ENCODE data around the gene DENND11. TPM values are rescaled to one million over a fixed set of nuclear protein-coding genes. Genes with fewer than 3 reads are reported as not detected.

Gene DENND11
- total and polyA plus RNA-seq, 10 of the 15 experiments (the other 5 are each of a cell fraction or from before 2014, with no cell fraction given), result 2.7 to 47.0 (median 26.6) TPM

GRCh38 chr7:141699860-141700259 lies 2.1 kb downstream of the DENND11 start:
- intact Hi-C loops (cut with micrococcal nuclease; ENCODE audit: unreplicated experiment) (loop anchor here (2.0 kb wide), 1 partner anchor 39 kb away; the partner anchor contains the start of gene SSBP1), in situ Hi-C loops (cut with MboI) (no loop called here)
- no peak overlapping the region for H3K27ac ChIP-seq (ENCODE audit: control insufficient read depth, insufficient read depth)
- POLR2A ChIA-PET, result interaction anchor here (0.6 to 0.7 kb wide), 3 partner anchors 17 to 685 kb away, joined by 3 to 4 read pairs (median 4); partner anchors contain the start of gene MRPS33
- no peak for ATAC-seq
- H3K4me3 ChIP-seq, result peak overlapping the region; percentile 97; the same call in 1 of the 2 replicates
- 83% methylated on average over 3 of the region's 3 CpGs for WGBS (ENCODE audit: insufficient coverage, insufficient replicate concordance, low lambda C conversion rate, missing lambda C conversion rate)
- no peaks in the 10 kb centered on the region for H3K9me3 ChIP-seq (replicated peaks; ENCODE audit: control insufficient read depth, insufficient read depth, low read length)
- peaks cover 23% of the 10 kb centered on the region for H3K79me2 ChIP-seq (ENCODE audit: control insufficient read depth, insufficient read depth, low read length)
- RAD21 ChIA-PET (ENCODE audit: unreplicated experiment), result interaction anchor here (1.5 to 3.7 kb wide), 3 partner anchors 10 to 51 kb away, joined by 3 to 16 read pairs (median 5); no protein-coding TSS in a partner anchor
- H3K4me2 ChIP-seq (ENCODE audit: control insufficient read depth, insufficient read depth), result peak overlapping the region; percentile 72
- H2AFZ ChIP-seq (ENCODE audit: control insufficient read depth, low read depth, low read length), result no peak overlapping the region
- no TSS peak for BruUV-seq (replicated peaks)
- no peaks in the 10 kb centered on the region for H4K20me1 ChIP-seq (ENCODE audit: control insufficient read depth, insufficient read depth)
- TF ChIP-seq FOXK2 (IDR thresholded peaks at IDR 0.05) (no peak), POLR2AphosphoS2 (IDR thresholded peaks at IDR 0.05; ENCODE audit: low read depth, low read length) (no peak), CUX1 (IDR thresholded peaks at IDR 0.05; ENCODE audit: insufficient replicate concordance, low read depth, low read length) (peak; percentile 66), RAD21 (IDR thresholded peaks at IDR 0.05; ENCODE audit: insufficient read depth, low read depth, low read length) (no peak), SREBF1 (IDR thresholded peaks at IDR 0.05; ENCODE audit: low read length) (no peak), CHD4 (IDR thresholded peaks at IDR 0.05) (no peak), NFXL1 (IDR thresholded peaks at IDR 0.05; ENCODE audit: borderline replicate concordance) (no peak), YBX1 (IDR thresholded peaks at IDR 0.05) (no peak)
- CTCF ChIA-PET, result interaction anchor here (0.6 to 4.2 kb wide), 6 partner anchors 9 to 90 kb away, joined by 3 to 36 read pairs (median 4); partner anchors contain the start of gene SSBP1
- H3K27me3 ChIP-seq (replicated peaks in 1 of 2; ENCODE audit: control insufficient read depth in 2 of 2, insufficient read depth in 2 of 2, low read length in 1 of 2), result peaks cover 0 to 2% of the 10 kb centered on the region in 2 experiments; a peak in 1 of 4 replicates
- SMC1A ChIA-PET (ENCODE audit: uncharacterized antibody, unreplicated experiment), result interaction anchor here (1.1 to 2.2 kb wide), 5 partner anchors 9 to 95 kb away, joined by 3 to 11 read pairs (median 7); partner anchors contain the start of genes SSBP1 and WEE2
- H3K9ac ChIP-seq (ENCODE audit: control insufficient read depth, insufficient read depth, low read length), result no peak overlapping the region
- DNase-seq (ENCODE audit: low read depth, low spot score), result no peak
- H3K4me1 ChIP-seq (ENCODE audit: control insufficient read depth, insufficient read depth, low read length), result peaks cover 4% of the 10 kb centered on the region; the same call in 1 of the 2 replicates
- no peaks in the 10 kb centered on the region for H3K36me3 ChIP-seq (ENCODE audit: control insufficient read depth in 2 of 2, insufficient read depth in 2 of 2, low read length in 1 of 2)
- FAIRE-seq, result no peak
